Measurements from ENCODE around the gene CATSPER1.
"Not testable (repeated sequence)": the region's sequence is repeated elsewhere in the genome, so short reads cannot be mapped to it uniquely, and the experiment has no call there.

Gene CATSPER1

GRCh38 chr11:66011785-66012303 lies 14.4 kb downstream of the CATSPER1 start, which contains the start of gene CST6:
TSS of gene CST6 (plus strand) at chr11:66012008. CDS start at chr11:66012045, 37 bp downstream.
- peak; percentile 13 for DNase-seq (ENCODE audit: low spot score)
- TF ChIP-seq CTCF (IDR thresholded peaks at IDR 0.05; ENCODE audit: borderline replicate concordance, control extremely low read depth, extremely low read depth, insufficient read depth, missing control alignments) = no peak
- in situ Hi-C loops (cut with MboI; ENCODE audit: low sequenced_read_pairs, unreplicated experiment) = no loop called here

DNA sequence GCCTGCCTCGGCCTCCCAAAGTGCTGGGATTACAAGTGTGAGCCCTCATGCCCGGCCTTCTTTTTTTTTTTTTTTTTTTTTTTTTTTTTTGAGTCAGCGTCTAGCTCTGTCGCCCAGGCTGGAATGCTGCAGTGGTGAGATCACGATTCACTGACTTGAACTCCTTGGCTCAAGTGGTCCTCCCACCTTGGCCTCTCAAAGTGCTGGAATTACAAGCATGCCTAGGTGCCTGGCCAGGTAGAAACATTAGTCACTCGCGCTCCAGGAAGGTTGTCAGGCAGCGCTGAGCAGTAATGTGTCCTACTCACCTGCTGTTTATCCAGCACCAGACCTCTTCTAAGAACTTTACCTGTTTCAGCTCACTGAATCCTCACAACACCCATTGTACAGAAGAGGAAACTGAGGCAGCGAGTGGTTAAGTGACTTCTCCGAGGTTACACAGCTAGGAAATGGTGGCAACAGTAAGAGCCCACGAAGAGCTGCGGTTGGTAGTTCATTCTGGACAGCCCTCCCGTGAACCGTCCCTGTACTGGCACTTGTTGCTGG lies 15.0 kb downstream of the CATSPER1 start:
- in situ Hi-C loops (cut with MboI; ENCODE audit: low sequenced_read_pairs, unreplicated experiment) = no loop called here
- DNase-seq (ENCODE audit: low spot score) = peak; percentile 40
- TF ChIP-seq CTCF (IDR thresholded peaks at IDR 0.05; ENCODE audit: borderline replicate concordance, control extremely low read depth, extremely low read depth, insufficient read depth, missing control alignments) = no peak

DNA sequence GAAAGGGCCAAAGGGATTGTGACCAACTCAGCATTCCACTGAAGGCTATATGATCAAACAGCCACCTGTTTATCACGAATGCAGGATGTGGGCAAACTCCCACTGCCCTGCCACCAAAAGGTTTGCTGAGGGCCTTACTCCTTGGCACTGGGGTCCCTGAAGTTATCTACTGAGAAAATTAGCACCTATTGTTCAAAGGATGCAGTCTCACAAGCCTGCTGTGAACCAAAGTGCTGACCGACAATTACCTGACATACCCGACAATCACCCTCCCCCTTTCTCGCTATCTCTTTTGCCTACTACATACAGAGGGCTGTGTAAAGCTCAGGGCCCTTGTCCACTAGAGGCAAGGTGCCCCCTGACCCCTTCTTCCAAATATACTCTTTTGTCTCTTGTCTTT lies 16.2 kb downstream of the CATSPER1 start:
- DNase-seq (ENCODE audit: low spot score); in situ Hi-C loops (cut with MboI; ENCODE audit: low sequenced_read_pairs, unreplicated experiment): not testable (repeated sequence)

GRCh38 chr11:66008468-66009101 lies 17.7 kb downstream of the CATSPER1 start:
- in situ Hi-C loops (cut with MboI; ENCODE audit: low sequenced_read_pairs, unreplicated experiment) = no loop called here

DNA sequence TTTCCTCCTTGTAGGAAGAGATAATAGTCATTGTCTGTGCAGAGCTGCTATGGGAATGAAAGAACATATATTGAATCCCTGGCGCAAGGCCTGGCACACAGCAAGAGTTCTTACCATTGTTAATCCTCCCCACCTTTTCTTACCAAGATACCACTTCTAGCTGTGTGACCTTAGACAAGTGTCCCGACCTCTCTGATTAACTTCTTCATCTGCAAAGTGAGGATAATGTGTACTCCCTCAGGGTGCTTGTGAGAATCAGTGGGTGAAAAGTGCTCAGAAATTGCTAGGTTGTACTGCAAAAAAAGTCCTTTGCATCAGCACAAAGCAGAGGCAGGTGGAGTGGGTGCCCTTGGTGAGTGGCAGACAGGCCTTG lies 18.2 kb downstream of the CATSPER1 start:
- TF ChIP-seq CTCF (IDR thresholded peaks at IDR 0.05; ENCODE audit: borderline replicate concordance, control extremely low read depth, extremely low read depth, insufficient read depth, missing control alignments) = no peak
- in situ Hi-C loops (cut with MboI; ENCODE audit: low sequenced_read_pairs, unreplicated experiment) = no loop called here
- no peak for DNase-seq (ENCODE audit: low spot score)

More at GRCh38 chr11:66008468-66009101, 17.7 kb downstream of the CATSPER1 start:
- DNase-seq (ENCODE audit: low spot score) = peak; percentile 12
- no peak for TF ChIP-seq CTCF (IDR thresholded peaks at IDR 0.05; ENCODE audit: borderline replicate concordance, control extremely low read depth, extremely low read depth, insufficient read depth, missing control alignments)

DNA sequence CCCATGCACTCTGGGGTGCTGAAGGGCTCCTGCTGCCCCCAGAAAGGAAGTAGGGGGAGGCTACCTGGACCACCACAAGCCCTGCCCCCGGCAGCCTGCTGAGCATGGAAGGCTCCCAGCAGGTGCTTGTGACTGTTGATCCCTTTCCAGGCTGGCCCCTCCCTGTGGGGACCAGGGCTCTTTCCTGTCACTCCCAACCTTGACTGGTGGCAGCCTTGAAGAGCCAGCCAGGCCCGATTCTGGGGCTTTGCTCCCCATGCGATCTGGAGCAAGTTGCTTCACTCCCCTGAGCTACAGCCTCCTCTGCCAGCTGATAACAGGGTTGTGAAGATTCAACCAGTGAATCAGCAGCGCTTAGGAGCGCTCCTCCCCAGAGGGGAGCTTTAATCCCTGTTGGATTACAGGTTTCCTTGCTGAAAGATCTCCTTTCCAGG lies 19.1 kb downstream of the CATSPER1 start:
- in situ Hi-C loops (cut with MboI; ENCODE audit: low sequenced_read_pairs, unreplicated experiment) = no loop called here
- no peak for TF ChIP-seq CTCF (IDR thresholded peaks at IDR 0.05; ENCODE audit: borderline replicate concordance, control extremely low read depth, extremely low read depth, insufficient read depth, missing control alignments)
- DNase-seq (ENCODE audit: low spot score) = peak; percentile 13

DNA sequence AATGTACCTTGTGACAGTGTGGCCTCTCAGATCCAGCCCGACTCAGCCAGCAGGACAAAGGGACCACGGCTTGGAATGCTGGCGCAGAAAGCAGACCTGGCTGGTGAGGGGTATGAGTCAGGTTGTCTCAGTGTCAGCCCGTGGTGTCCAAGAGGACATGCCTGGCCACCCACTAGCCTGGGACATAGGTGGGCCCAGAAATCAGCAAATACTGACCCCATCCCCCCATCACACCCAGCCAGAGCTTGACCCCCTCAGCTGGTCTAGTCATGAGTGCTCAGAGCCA lies 19.4 kb downstream of the CATSPER1 start:
- in situ Hi-C loops (cut with MboI; ENCODE audit: low sequenced_read_pairs, unreplicated experiment) = no loop called here
- DNase-seq (ENCODE audit: low spot score) = peak; percentile 14
- no peak for TF ChIP-seq CTCF (IDR thresholded peaks at IDR 0.05; ENCODE audit: borderline replicate concordance, control extremely low read depth, extremely low read depth, insufficient read depth, missing control alignments)

Data from GM13976 (cell line).